Astrocyte (in vitro differentiated cells and primary cell): ENCODE results near the gene RBM46. TPM values are rescaled to one million over a fixed set of nuclear protein-coding genes. Genes with fewer than 3 reads are reported as not detected.

Source experiments
- DNase-seq: peaks from one replicate; pipeline ENCODE4 v3.0.0-alpha.2; 2010; ENCODE audit warnings: low read depth
- FAIRE-seq: peaks from 2 replicates; lab custom pipeline; 2011; peaks lifted over from hg19 to GRCh38; lab: Jason Lieb, UNC
- H2AFZ ChIP-seq: 2 replicates; pipeline ENCODE4 v1.6.0; 2012; ENCODE audit warnings: low read depth, low read length, inconsistent platforms
- H3K27ac ChIP-seq: 2 replicates; pipeline ENCODE4 v1.5.1; 2011; ENCODE audit warnings: low read depth, low read length, inconsistent platforms
- H3K27me3 ChIP-seq: 2 replicates; pipeline ENCODE4 v1.6.0; 2011; ENCODE audit warnings: low read length, inconsistent platforms; ENCODE audit not compliant: insufficient read depth
- H3K36me3 ChIP-seq: 2 replicates; pipeline ENCODE4 v1.5.1; 2011; ENCODE audit warnings: low read length, inconsistent platforms; ENCODE audit not compliant: insufficient read depth
- H3K4me1 ChIP-seq: 2 replicates; pipeline ENCODE4 v1.5.1; 2011; ENCODE audit warnings: low read length, inconsistent platforms; ENCODE audit not compliant: insufficient read depth
- H3K4me2 ChIP-seq: 2 replicates; pipeline ENCODE4 v1.6.0; 2012; ENCODE audit warnings: low read length, inconsistent platforms
- H3K4me3 ChIP-seq: 2 replicates; pipeline ENCODE4 v1.5.1; 2011; ENCODE audit warnings: low read depth, mild to moderate bottlenecking, low read length, inconsistent platforms; ENCODE audit not compliant: insufficient read depth
- H3K79me2 ChIP-seq: 2 replicates; pipeline ENCODE4 v1.6.0; 2012; ENCODE audit warnings: mild to moderate bottlenecking, low read length, inconsistent platforms; ENCODE audit not compliant: insufficient read depth
- H3K9ac ChIP-seq: 2 replicates; pipeline ENCODE4 v1.6.0; 2012; ENCODE audit warnings: mild to moderate bottlenecking, low read length, inconsistent platforms
- H3K9me3 ChIP-seq: 2 replicates; pipeline ENCODE4 v1.5.1; 2012; ENCODE audit warnings: low read depth, mild to moderate bottlenecking, low read length, inconsistent platforms; ENCODE audit not compliant: insufficient read depth
- H4K20me1 ChIP-seq: 2 replicates; pipeline ENCODE4 v1.6.0; 2012; ENCODE audit warnings: low read length, inconsistent platforms; ENCODE audit not compliant: insufficient read depth
- H3K27ac Mint-ChIP-seq: one replicate; pipeline ENCODE4 v1.8.0; 2021; ENCODE audit warnings: mild to moderate bottlenecking, mixed read lengths; ENCODE audit not compliant: unreplicated experiment
- H3K27me3 Mint-ChIP-seq: one replicate; pipeline ENCODE4 v1.8.0; 2021; ENCODE audit warnings: low read depth, mixed read lengths; ENCODE audit not compliant: unreplicated experiment
- H3K36me3 Mint-ChIP-seq: one replicate; pipeline ENCODE4 v1.8.0; 2021; ENCODE audit warnings: low read depth, mixed read lengths; ENCODE audit not compliant: unreplicated experiment
- H3K4me1 Mint-ChIP-seq: one replicate; pipeline ENCODE4 v1.8.0; 2021; ENCODE audit warnings: low read depth, mixed read lengths; ENCODE audit not compliant: unreplicated experiment
- H3K4me3 Mint-ChIP-seq: one replicate; pipeline ENCODE4 v1.8.0; 2021; ENCODE audit warnings: mild to moderate bottlenecking, moderate library complexity, mixed read lengths; ENCODE audit not compliant: unreplicated experiment
- H3K9me3 Mint-ChIP-seq: one replicate; pipeline ENCODE4 v1.8.0; 2021; ENCODE audit warnings: mild to moderate bottlenecking, mixed read lengths; ENCODE audit not compliant: unreplicated experiment
- EZH2 ChIP-seq: IDR thresholded peaks from 2 replicates; pipeline ENCODE4 v1.6.1; 2012; ENCODE audit warnings: mild to moderate bottlenecking, low read length, inconsistent platforms; ENCODE audit not compliant: insufficient read depth
- total RNA-seq: library from RNA; stranded (reverse); gene quantifications from 2 replicates; pipeline ENCODE4 v1.2.1, GENCODE V29; 2021
- TF ChIP-seq, protein P1 (sequence below): IDR thresholded peaks from 2 replicates; pipeline ENCODE4 v1.5.1; 2011; ENCODE audit warnings: low read depth, mild to moderate bottlenecking, inconsistent platforms, low read length, moderate library complexity; ENCODE audit not compliant: insufficient read depth

The RBM46 gene
- total RNA-seq, 1 donor from 2014 or later, result not detected

DNA sequence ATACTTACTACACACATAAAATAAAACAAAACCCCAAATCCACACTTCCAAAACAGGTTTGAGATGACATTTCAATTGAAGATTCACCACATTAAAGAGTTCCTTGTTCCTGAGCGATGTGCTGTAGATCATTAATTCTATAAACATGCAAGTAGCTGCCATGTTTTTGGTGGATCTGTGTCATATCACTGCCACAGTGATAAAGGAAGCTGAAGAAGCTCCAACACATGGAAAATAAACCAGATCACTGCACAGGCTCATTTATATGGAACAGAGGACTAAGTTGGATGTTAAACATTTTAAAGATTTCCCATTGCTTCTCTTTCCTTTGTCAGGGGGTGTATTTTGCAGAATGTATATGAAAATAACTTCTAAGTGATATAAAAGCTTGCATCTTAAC, 2.8 kb upstream of the RBM46 start:
- H3K27ac ChIP-seq, result no peak overlapping the region
- no peak overlapping the region for H2AFZ ChIP-seq
- no peak overlapping the region for H3K4me2 ChIP-seq
- no peaks in the 10 kb centered on the region for H3K36me3 Mint-ChIP-seq
- H3K9ac ChIP-seq, result no peak overlapping the region
- H3K4me3 ChIP-seq, result no peak overlapping the region
- H3K36me3 ChIP-seq, result no peaks in the 10 kb centered on the region
- no peaks in the 10 kb centered on the region for H3K9me3 ChIP-seq
- no peak overlapping the region for H3K27ac Mint-ChIP-seq
- H3K4me1 Mint-ChIP-seq, result no peaks in the 10 kb centered on the region
- H3K27me3 Mint-ChIP-seq, result peaks cover 2% of the 10 kb centered on the region
- no peaks in the 10 kb centered on the region for H3K4me1 ChIP-seq
- H3K4me3 Mint-ChIP-seq, result no peak overlapping the region
- peaks cover 2% of the 10 kb centered on the region for H3K9me3 Mint-ChIP-seq
- H3K27me3 ChIP-seq, result no peaks in the 10 kb centered on the region
- FAIRE-seq, result no peak
- no peak for TF ChIP-seq EZH2
- TF ChIP-seq, protein P1, sequence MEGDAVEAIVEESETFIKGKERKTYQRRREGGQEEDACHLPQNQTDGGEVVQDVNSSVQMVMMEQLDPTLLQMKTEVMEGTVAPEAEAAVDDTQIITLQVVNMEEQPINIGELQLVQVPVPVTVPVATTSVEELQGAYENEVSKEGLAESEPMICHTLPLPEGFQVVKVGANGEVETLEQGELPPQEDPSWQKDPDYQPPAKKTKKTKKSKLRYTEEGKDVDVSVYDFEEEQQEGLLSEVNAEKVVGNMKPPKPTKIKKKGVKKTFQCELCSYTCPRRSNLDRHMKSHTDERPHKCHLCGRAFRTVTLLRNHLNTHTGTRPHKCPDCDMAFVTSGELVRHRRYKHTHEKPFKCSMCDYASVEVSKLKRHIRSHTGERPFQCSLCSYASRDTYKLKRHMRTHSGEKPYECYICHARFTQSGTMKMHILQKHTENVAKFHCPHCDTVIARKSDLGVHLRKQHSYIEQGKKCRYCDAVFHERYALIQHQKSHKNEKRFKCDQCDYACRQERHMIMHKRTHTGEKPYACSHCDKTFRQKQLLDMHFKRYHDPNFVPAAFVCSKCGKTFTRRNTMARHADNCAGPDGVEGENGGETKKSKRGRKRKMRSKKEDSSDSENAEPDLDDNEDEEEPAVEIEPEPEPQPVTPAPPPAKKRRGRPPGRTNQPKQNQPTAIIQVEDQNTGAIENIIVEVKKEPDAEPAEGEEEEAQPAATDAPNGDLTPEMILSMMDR, result no peak
- DNase-seq, result no peak
- H3K79me2 ChIP-seq, result no peaks in the 10 kb centered on the region
- H4K20me1 ChIP-seq, result no peaks in the 10 kb centered on the region

DNA sequence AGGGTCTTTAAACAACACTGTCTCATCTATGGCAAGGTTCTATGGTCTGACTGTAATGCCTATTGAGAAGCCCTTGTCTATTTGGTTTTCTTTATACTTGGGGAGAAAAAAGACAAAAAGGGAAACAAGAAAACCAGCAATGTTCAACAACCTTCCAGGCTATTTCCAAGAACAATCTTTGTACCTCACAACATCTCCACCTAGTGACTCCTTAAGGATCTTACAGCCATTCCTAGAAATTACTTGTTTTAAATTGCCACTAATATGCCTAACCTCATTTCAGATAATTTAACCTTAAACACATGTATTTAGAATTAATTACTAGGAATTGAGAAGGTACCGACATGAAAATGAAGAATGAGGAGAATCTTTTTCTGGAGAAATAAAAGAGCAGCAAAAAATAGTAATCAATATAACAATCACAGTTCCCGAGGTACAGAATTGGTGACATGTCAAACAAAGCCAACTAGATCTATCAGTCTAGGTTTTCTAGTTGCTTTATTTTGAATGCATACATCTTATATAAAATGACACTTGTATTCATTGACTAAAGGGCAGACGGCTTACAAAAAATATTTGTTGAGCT, 1.6 kb upstream of the RBM46 start:
- no peaks in the 10 kb centered on the region for H3K27me3 ChIP-seq
- Mint-ChIP-seq H3K4me3 (no peak overlapping the region), H3K36me3 (no peaks in the 10 kb centered on the region), H3K27ac (no peak overlapping the region), H3K27me3 (peaks cover 2% of the 10 kb centered on the region), H3K4me1 (no peaks in the 10 kb centered on the region), H3K9me3 (peaks cover 2% of the 10 kb centered on the region)
- H3K9me3 ChIP-seq, result no peaks in the 10 kb centered on the region
- no peaks in the 10 kb centered on the region for H3K36me3 ChIP-seq
- TF ChIP-seq, protein P1, result peak; percentile 55
- no peak for TF ChIP-seq EZH2
- no peak overlapping the region for H3K4me2 ChIP-seq
- H2AFZ ChIP-seq, result no peak overlapping the region
- H3K27ac ChIP-seq, result no peak overlapping the region
- H4K20me1 ChIP-seq, result no peaks in the 10 kb centered on the region
- H3K79me2 ChIP-seq, result no peaks in the 10 kb centered on the region
- DNase-seq (peak; percentile 17), FAIRE-seq (no peak)
- no peaks in the 10 kb centered on the region for H3K4me1 ChIP-seq
- H3K4me3 ChIP-seq, result no peak overlapping the region
- no peak overlapping the region for H3K9ac ChIP-seq

DNA sequence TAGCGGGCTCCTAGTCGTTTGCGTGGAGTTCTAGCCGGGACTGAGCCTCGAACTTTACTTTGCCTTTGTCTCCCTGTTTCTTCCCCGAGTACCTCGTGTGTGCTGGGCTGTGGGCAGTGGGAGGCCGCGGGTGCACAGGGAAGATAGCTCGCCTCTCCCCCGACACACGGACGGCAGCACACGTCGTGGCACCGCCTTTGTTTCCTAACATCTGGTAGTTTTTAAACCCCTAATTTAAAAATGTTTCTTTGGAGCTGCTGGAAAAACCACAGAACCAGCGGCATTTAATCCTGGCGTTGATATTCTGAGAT, 866 bp downstream of the RBM46 start:
- H2AFZ ChIP-seq, result no peak overlapping the region
- H3K4me3 ChIP-seq, result no peak overlapping the region
- H3K4me1 ChIP-seq, result no peaks in the 10 kb centered on the region
- DNase-seq (no peak), FAIRE-seq (no peak)
- Mint-ChIP-seq H3K36me3 (no peaks in the 10 kb centered on the region), H3K27ac (no peak overlapping the region), H3K4me3 (no peak overlapping the region), H3K4me1 (no peaks in the 10 kb centered on the region), H3K27me3 (no peaks in the 10 kb centered on the region), H3K9me3 (no peaks in the 10 kb centered on the region)
- no peaks in the 10 kb centered on the region for H3K79me2 ChIP-seq
- H3K4me2 ChIP-seq, result no peak overlapping the region
- TF ChIP-seq, protein P1, result no peak
- no peak for TF ChIP-seq EZH2
- H3K9me3 ChIP-seq, result no peaks in the 10 kb centered on the region
- no peaks in the 10 kb centered on the region for H3K36me3 ChIP-seq
- H4K20me1 ChIP-seq, result no peaks in the 10 kb centered on the region
- H3K27ac ChIP-seq, result no peak overlapping the region
- H3K9ac ChIP-seq, result no peak overlapping the region
- no peaks in the 10 kb centered on the region for H3K27me3 ChIP-seq
